Neural crest cell (in vitro differentiated cells): ENCODE results near the gene NSUN6. TPM values are rescaled to one million over a fixed set of nuclear protein-coding genes. Genes with fewer than 3 reads are reported as not detected.

ENCODE experiments used
- DNase-seq: peaks from one replicate; pipeline ENCODE4 v3.0.0; 2021; ENCODE audit warnings: low read depth, mixed read lengths, low spot score
- H3K27ac Mint-ChIP-seq: one replicate; pipeline ENCODE4 v1.8.0; 2021; ENCODE audit warnings: mild to moderate bottlenecking, mixed read lengths; ENCODE audit not compliant: unreplicated experiment
- H3K27me3 Mint-ChIP-seq: 2 replicates; pipeline ENCODE4 v1.8.0; 2021; ENCODE audit warnings: low read depth, mild to moderate bottlenecking, mixed read lengths
- H3K36me3 Mint-ChIP-seq: 2 replicates; pipeline ENCODE4 v1.8.0; 2021; ENCODE audit warnings: low read depth, mild to moderate bottlenecking, mixed read lengths
- H3K4me1 Mint-ChIP-seq: 2 replicates; pipeline ENCODE4 v1.8.0; 2021; ENCODE audit warnings: mixed read lengths
- H3K4me3 Mint-ChIP-seq: one replicate; pipeline ENCODE4 v1.8.0; 2021; ENCODE audit warnings: mild to moderate bottlenecking, mixed read lengths
- H3K9me3 Mint-ChIP-seq: 2 replicates; pipeline ENCODE4 v1.8.0; 2021; ENCODE audit warnings: mixed read lengths
- CTCF ChIP-seq: fragments of 200-600 bp; sonication (generic); conservative IDR thresholded peaks from 2 replicates; pipeline ENCODE4 v1.5.0; 2021; ENCODE audit warnings: antibody characterized with exemption, mild to moderate bottlenecking
- total RNA-seq: library from RNA; stranded (reverse); gene quantifications from 2 replicates; pipeline ENCODE4 v1.2.1, GENCODE V29; 2021

NSUN6 gene
- total RNA-seq, 1 donor from 2014 or later = 18.4 TPM

GRCh38 chr10:18620856-18621255 lies 30.5 kb downstream of the NSUN6 start:
- no peaks in the 10 kb centered on the region for H3K4me1 Mint-ChIP-seq
- no peak overlapping the region for H3K27ac Mint-ChIP-seq
- DNase-seq = no peak
- H3K4me3 Mint-ChIP-seq = no peak overlapping the region
- no peak for TF ChIP-seq CTCF
- H3K27me3 Mint-ChIP-seq = no peaks in the 10 kb centered on the region
- H3K9me3 Mint-ChIP-seq = no peaks in the 10 kb centered on the region
- peaks cover 13% of the 10 kb centered on the region for H3K36me3 Mint-ChIP-seq

- Mint-ChIP-seq H3K9me3 (no peaks in the 10 kb centered on the region), H3K36me3 (peaks cover 13% of the 10 kb centered on the region), H3K4me3 (no peak overlapping the region), H3K27ac (no peak overlapping the region), H3K4me1 (no peaks in the 10 kb centered on the region), H3K27me3 (no peaks in the 10 kb centered on the region)
- no peak for DNase-seq
- no peak for TF ChIP-seq CTCF
Measured at GRCh38 chr10:18619016-18619415, 32.4 kb downstream of the NSUN6 start.

GRCh38 chr10:18616337-18616736 lies 35.0 kb downstream of the NSUN6 start:
- H3K36me3 Mint-ChIP-seq = peaks cover 19% of the 10 kb centered on the region
- no peak overlapping the region for H3K4me3 Mint-ChIP-seq
- H3K27ac Mint-ChIP-seq = no peak overlapping the region

GRCh38 chr10:18615618-18616017 lies 35.8 kb downstream of the NSUN6 start:
- TF ChIP-seq CTCF = no peak
- Mint-ChIP-seq H3K27me3 (no peaks in the 10 kb centered on the region), H3K36me3 (peaks cover 21% of the 10 kb centered on the region), H3K27ac (no peak overlapping the region), H3K4me3 (no peak overlapping the region), H3K4me1 (peaks cover 5% of the 10 kb centered on the region), H3K9me3 (no peaks in the 10 kb centered on the region)
- DNase-seq = no peak

More at GRCh38 chr10:18616337-18616736, 35.0 kb downstream of the NSUN6 start:
- no peaks in the 10 kb centered on the region for H3K9me3 Mint-ChIP-seq
- TF ChIP-seq CTCF = no peak
- DNase-seq = no peak
- H3K4me1 Mint-ChIP-seq = peaks cover under 1% of the 10 kb centered on the region
- H3K27me3 Mint-ChIP-seq = no peaks in the 10 kb centered on the region

- H3K27me3 Mint-ChIP-seq = no peaks in the 10 kb centered on the region
- no peak for TF ChIP-seq CTCF
- H3K36me3 Mint-ChIP-seq = peaks cover 15% of the 10 kb centered on the region
- H3K4me1 Mint-ChIP-seq = peaks cover 9% of the 10 kb centered on the region
- H3K27ac Mint-ChIP-seq = no peak overlapping the region
- H3K9me3 Mint-ChIP-seq = no peaks in the 10 kb centered on the region
- no peak overlapping the region for H3K4me3 Mint-ChIP-seq
- no peak for DNase-seq
Measured at GRCh38 chr10:18611168-18611567, 40.2 kb downstream of the NSUN6 start.

- H3K27ac Mint-ChIP-seq = peak overlapping the region; percentile 63
- no peak overlapping the region for H3K4me3 Mint-ChIP-seq
- H3K9me3 Mint-ChIP-seq = no peaks in the 10 kb centered on the region
- peaks cover 17% of the 10 kb centered on the region for H3K36me3 Mint-ChIP-seq
- no peaks in the 10 kb centered on the region for H3K27me3 Mint-ChIP-seq
- no peak for DNase-seq
- H3K4me1 Mint-ChIP-seq = peaks cover 9% of the 10 kb centered on the region
- no peak for TF ChIP-seq CTCF
Measured at GRCh38 chr10:18610517-18610916, 40.9 kb downstream of the NSUN6 start.
